Measurements from ENCODE around the gene GRM2.

Gene GRM2

GRCh38 chr3:51688206-51688600 is 18.7 kb upstream of the GRM2 start:
- TF ChIP-seq, protein P1, sequence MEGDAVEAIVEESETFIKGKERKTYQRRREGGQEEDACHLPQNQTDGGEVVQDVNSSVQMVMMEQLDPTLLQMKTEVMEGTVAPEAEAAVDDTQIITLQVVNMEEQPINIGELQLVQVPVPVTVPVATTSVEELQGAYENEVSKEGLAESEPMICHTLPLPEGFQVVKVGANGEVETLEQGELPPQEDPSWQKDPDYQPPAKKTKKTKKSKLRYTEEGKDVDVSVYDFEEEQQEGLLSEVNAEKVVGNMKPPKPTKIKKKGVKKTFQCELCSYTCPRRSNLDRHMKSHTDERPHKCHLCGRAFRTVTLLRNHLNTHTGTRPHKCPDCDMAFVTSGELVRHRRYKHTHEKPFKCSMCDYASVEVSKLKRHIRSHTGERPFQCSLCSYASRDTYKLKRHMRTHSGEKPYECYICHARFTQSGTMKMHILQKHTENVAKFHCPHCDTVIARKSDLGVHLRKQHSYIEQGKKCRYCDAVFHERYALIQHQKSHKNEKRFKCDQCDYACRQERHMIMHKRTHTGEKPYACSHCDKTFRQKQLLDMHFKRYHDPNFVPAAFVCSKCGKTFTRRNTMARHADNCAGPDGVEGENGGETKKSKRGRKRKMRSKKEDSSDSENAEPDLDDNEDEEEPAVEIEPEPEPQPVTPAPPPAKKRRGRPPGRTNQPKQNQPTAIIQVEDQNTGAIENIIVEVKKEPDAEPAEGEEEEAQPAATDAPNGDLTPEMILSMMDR (IDR thresholded peaks at IDR 0.05) = no peak

GRCh38 chr3:51691021-51691420 is 15.8 kb upstream of the GRM2 start:
- TF ChIP-seq, protein P1 (IDR thresholded peaks at IDR 0.05) = no peak

GRCh38 chr3:51691949-51692348 is 14.9 kb upstream of the GRM2 start:
- TF ChIP-seq, protein P1 (IDR thresholded peaks at IDR 0.05) = no peak

- TF ChIP-seq, protein P1 (IDR thresholded peaks at IDR 0.05) = no peak
Observed at GRCh38 chr3:51692980-51693395, 13.9 kb upstream of the GRM2 start.

GRCh38 chr3:51696954-51697353 is 9.9 kb upstream of the GRM2 start:
- TF ChIP-seq, protein P1 (IDR thresholded peaks at IDR 0.05) = no peak

- TF ChIP-seq, protein P1 (IDR thresholded peaks at IDR 0.05) = no peak
Observed at GRCh38 chr3:51698209-51698608, 8.7 kb upstream of the GRM2 start.

- TF ChIP-seq, protein P1 (IDR thresholded peaks at IDR 0.05) = no peak
Observed at GRCh38 chr3:51700403-51700802, 6.5 kb upstream of the GRM2 start.

- TF ChIP-seq, protein P1 (IDR thresholded peaks at IDR 0.05) = no peak
Observed at GRCh38 chr3:51702156-51702555, 4.7 kb upstream of the GRM2 start.
